DND-41 (cell line): ENCODE results near the gene OPHN1.

Experiments
- EZH2 ChIP-seq: IDR thresholded peaks from 3 replicates; pipeline ENCODE4 v1.6.1; 2012; ENCODE audit warnings: borderline replicate concordance, low read depth, mild to moderate bottlenecking, moderate library complexity, low read length, inconsistent platforms; ENCODE audit not compliant: severe bottlenecking
- TF ChIP-seq, protein P1 (sequence below): IDR thresholded peaks from 2 replicates; pipeline ENCODE4 v1.5.1; 2012; ENCODE audit warnings: borderline replicate concordance, low read length, moderate library complexity, mild to moderate bottlenecking; ENCODE audit not compliant: poor library complexity, severe bottlenecking; ENCODE audit errors: extremely low read depth

- TF ChIP-seq, protein P1, sequence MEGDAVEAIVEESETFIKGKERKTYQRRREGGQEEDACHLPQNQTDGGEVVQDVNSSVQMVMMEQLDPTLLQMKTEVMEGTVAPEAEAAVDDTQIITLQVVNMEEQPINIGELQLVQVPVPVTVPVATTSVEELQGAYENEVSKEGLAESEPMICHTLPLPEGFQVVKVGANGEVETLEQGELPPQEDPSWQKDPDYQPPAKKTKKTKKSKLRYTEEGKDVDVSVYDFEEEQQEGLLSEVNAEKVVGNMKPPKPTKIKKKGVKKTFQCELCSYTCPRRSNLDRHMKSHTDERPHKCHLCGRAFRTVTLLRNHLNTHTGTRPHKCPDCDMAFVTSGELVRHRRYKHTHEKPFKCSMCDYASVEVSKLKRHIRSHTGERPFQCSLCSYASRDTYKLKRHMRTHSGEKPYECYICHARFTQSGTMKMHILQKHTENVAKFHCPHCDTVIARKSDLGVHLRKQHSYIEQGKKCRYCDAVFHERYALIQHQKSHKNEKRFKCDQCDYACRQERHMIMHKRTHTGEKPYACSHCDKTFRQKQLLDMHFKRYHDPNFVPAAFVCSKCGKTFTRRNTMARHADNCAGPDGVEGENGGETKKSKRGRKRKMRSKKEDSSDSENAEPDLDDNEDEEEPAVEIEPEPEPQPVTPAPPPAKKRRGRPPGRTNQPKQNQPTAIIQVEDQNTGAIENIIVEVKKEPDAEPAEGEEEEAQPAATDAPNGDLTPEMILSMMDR, result no peak
- TF ChIP-seq EZH2, result no peak
These were observed 180.6 kb downstream of the OPHN1 start for GRCh38 chrX:68252664-68253063.
